Measurements from ENCODE around the gene THADA. TPM values are rescaled to one million over a fixed set of nuclear protein-coding genes. Genes with fewer than 3 reads are reported as not detected.

The THADA gene
- total and polyA plus RNA-seq, 8 donors = 32.9 to 42.7 (median 37.2) TPM

GRCh38 chr2:43199492-43200488 lies 396.0 kb downstream of the THADA start:
- Histone ChIP-seq H3K27me3 (no peaks in the 10 kb centered on the region), H3K4me1 (peaks cover 0 to 25% of the 10 kb centered on the region in 2 donors), H3K36me3 (no peaks in the 10 kb centered on the region), H3K9me3 (no peaks in the 10 kb centered on the region), H3K27ac (no peak overlapping the region), H3K4me3 (no peak overlapping the region)
- ATAC-seq = peak; percentile 90
- DNase-seq = peak in 1 of 4 donors; percentile 75
- intact Hi-C loops (cut with DNase I) = no loop called here
- TF ChIP-seq CTCF (IDR thresholded peaks at IDR 0.05) = no peak

GRCh38 chr2:43198263-43198662 lies 397.6 kb downstream of the THADA start:
- ATAC-seq (no peak), DNase-seq (peak in 1 of 4 donors; percentile 39)
- no peaks in the 10 kb centered on the region for H3K9me3 ChIP-seq
- H3K4me1 ChIP-seq = peaks cover 3 to 41% of the 10 kb centered on the region in 2 donors
- no peaks in the 10 kb centered on the region for H3K36me3 ChIP-seq
- H3K27me3 ChIP-seq = no peaks in the 10 kb centered on the region
- TF ChIP-seq CTCF (IDR thresholded peaks at IDR 0.05) = no peak
- no peak overlapping the region for H3K4me3 ChIP-seq
- intact Hi-C loops (cut with DNase I) = no loop called here
- no peak overlapping the region for H3K27ac ChIP-seq

- H3K4me1 ChIP-seq = peaks cover 3 to 44% of the 10 kb centered on the region in 2 donors
- intact Hi-C loops (cut with DNase I) = no loop called here
- no peaks in the 10 kb centered on the region for H3K36me3 ChIP-seq
- H3K27me3 ChIP-seq = no peaks in the 10 kb centered on the region
- ATAC-seq = no peak
- no peak overlapping the region for H3K27ac ChIP-seq
- no peaks in the 10 kb centered on the region for H3K9me3 ChIP-seq
- no peak for TF ChIP-seq CTCF (IDR thresholded peaks at IDR 0.05)
- peak in 1 of 4 donors; percentile 8 for DNase-seq
- no peak overlapping the region for H3K4me3 ChIP-seq
Observed at GRCh38 chr2:43197588-43197896, 398.3 kb downstream of the THADA start.

GRCh38 chr2:43196768-43197587 lies 398.9 kb downstream of the THADA start:
- Histone ChIP-seq H3K36me3 (no peaks in the 10 kb centered on the region), H3K27me3 (no peaks in the 10 kb centered on the region), H3K27ac (no peak overlapping the region), H3K4me1 (peaks cover 3 to 44% of the 10 kb centered on the region in 2 donors), H3K4me3 (no peak overlapping the region), H3K9me3 (no peaks in the 10 kb centered on the region)
- TF ChIP-seq CTCF (IDR thresholded peaks at IDR 0.05) = no peak
- DNase-seq (no peak), ATAC-seq (no peak)
- intact Hi-C loops (cut with DNase I) = no loop called here
